Ectodermal cell (in vitro differentiated cells): ENCODE data around the gene HOXD13.

Experiments used
- H3K27ac ChIP-seq: 2 replicates; pipeline ENCODE4 v1.7.0; 2013; ENCODE audit warnings: mild to moderate bottlenecking, low read depth, low read length; ENCODE audit not compliant: insufficient read depth, poor library complexity, severe bottlenecking
- H3K27me3 ChIP-seq: 2 replicates; pipeline ENCODE4 v1.7.0; 2013; ENCODE audit warnings: mild to moderate bottlenecking, low read length; ENCODE audit not compliant: insufficient read depth, control insufficient read depth, poor library complexity, severe bottlenecking
- H3K36me3 ChIP-seq: one replicate; pipeline ENCODE4 v1.7.0; 2013; ENCODE audit warnings: low read length; ENCODE audit not compliant: control insufficient read depth, insufficient read depth
- H3K4me1 ChIP-seq: one replicate; pipeline ENCODE4 v1.7.0; 2013; ENCODE audit warnings: low read length; ENCODE audit not compliant: control insufficient read depth, insufficient read depth
- H3K4me3 ChIP-seq: 2 replicates; pipeline ENCODE4 v1.7.0; 2013; ENCODE audit warnings: low read depth, low read length, control low read depth; ENCODE audit not compliant: insufficient read depth
- H3K9me3 ChIP-seq: 2 replicates; pipeline ENCODE4 v1.7.0; 2013; ENCODE audit warnings: mild to moderate bottlenecking, low read length, moderate library complexity; ENCODE audit not compliant: control insufficient read depth
- WGBS, 2 experiments: methylation state at CpG; one replicate each; pipeline ENCODE4 v1.1.7; 2013; ENCODE audit warnings: missing lambda C conversion rate in 2 of 2; 5-methylcytosine and 5-hydroxymethylcytosine counted together

The HOXD13 gene

DNA sequence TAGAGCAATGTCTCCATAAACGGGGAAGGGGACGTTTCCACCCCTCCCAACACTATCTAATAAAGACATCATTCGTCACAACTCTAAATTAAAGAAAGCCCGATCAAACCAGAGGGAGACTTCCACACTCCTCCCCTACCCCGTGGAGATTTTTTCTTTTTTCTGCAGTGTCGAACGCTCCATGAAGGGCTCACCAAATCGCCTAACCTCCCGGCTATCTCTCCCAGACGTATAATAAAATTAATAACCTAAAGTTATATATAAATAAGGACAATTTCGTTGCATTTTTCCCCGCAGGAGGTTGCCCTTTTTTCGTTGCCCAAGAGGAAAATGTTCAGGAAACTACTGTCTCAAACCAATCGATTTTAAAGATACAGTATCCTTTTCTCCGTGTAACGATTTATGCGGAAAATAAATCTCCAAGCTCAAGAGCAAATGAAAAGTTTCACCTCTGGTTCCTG is 11.1 kb upstream of the HOXD13 start:
- Histone ChIP-seq H3K9me3 (no peaks in the 10 kb centered on the region), H3K4me3 (no peak overlapping the region), H3K4me1 (peaks cover 10% of the 10 kb centered on the region), H3K27ac (no peak overlapping the region), H3K36me3 (no peaks in the 10 kb centered on the region), H3K27me3 (peaks cover 100% of the 10 kb centered on the region)
- WGBS, 2 experiments = 6 to 7% methylated on average over 14 to 15 of the region's 17 CpGs

DNA sequence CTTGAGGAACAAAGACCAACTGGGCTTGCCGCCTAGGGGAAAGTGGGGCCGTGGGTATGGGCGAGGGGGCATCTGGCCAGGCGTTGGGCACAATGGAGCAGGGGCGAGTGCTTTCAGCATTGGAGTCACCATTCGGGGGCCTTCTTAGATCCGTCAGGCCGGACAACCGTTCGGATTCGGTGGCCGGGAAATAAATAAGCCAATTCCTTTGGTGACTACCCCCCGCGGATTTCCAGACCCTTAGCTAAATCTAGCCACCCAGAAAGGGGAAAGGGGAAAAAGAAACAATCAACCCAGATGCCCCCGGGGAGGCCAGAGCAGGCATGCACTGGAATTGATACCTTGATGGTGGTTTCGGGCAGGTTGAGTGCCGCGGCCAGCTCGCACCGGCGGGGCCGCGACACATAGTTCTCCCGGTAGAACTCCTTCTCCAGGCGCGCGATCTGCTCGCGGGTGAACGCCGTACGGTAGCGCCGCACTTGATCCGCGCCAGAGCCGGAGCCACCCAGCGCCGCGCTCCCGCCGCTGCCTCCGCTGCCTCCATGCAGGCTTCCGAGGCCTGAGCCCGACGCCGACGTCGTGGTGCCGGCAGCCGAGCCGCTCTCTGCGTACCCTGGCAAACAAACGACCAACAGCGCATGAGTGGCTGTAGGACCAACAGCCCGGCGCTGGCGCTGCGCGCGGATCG is 10.5 kb upstream of the HOXD13 start:
- Histone ChIP-seq H3K36me3 (no peaks in the 10 kb centered on the region), H3K9me3 (no peaks in the 10 kb centered on the region), H3K4me3 (no peak overlapping the region), H3K27ac (no peak overlapping the region), H3K4me1 (peaks cover 10% of the 10 kb centered on the region), H3K27me3 (peaks cover 100% of the 10 kb centered on the region)
- WGBS, 2 experiments = 1% methylated on average over 62 of the region's 62 CpGs

DNA sequence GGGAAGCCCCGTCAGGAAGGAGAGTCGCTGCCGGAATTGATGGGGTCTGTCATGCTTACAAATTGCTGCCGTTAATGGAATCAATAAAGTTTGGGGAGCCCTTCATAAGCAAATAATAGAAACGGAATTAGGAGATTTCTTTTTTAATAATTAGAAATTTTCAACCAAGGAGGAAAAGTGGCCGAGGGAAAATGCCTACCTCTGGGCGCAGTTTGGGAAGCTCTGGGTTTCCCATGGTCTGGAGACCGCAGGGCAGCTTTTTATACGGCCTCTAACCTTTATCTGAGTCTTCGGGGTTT is 10.0 kb upstream of the HOXD13 start:
- Histone ChIP-seq H3K27me3 (peaks cover 100% of the 10 kb centered on the region), H3K4me1 (peaks cover 10% of the 10 kb centered on the region), H3K27ac (no peak overlapping the region), H3K9me3 (no peaks in the 10 kb centered on the region), H3K4me3 (no peak overlapping the region), H3K36me3 (no peaks in the 10 kb centered on the region)
- 1 to 2% methylated on average over 9 to 10 of the region's 10 CpGs for WGBS, 2 experiments

DNA sequence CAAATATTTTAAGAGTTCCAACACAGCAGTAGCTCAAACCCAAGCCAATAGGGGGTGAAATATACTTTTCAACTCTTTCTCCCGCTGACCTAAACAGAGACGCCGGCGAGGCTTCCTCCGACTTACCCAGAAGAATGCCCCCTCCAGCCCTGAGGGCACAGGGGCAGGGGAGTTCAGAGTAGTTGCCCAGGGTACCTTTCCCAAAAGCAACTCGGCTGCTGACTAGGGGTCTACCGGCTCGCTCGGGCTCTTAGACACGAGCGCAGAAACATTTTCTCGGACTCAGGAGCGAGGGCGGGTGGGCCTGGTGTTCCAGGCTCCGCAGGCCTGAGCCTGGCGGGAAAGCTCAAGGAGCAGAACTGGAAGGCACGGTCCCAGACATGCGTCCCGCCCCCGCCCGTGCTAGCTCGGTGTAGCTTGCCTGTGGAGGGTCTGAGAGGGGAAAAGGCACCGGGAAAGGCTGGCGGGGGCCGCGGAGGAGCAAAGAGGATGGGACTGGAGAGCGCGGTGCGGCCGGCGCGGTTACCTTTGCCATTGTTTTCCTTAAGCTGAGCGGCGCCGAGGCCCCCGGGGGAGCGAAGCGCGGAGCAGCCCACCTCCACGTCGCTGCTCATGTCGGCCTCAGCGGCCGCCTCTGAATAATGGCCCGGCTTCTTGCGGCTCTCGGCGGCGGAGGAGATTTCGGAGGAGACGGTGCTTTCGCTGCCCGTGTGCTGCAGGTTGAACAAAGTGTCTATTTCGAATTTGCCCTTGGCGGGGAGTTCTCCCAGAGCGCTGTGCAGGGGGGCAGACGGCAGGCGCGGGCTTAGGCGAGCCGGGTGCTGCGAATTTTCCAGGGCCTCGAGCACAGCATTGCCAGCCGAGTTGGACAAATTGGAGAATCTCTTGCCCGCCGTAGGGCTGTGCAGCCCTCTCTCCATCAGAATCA is 9.4 kb upstream of the HOXD13 start:
- WGBS, 2 experiments = 1% methylated on average over 66 of the region's 66 CpGs
- Histone ChIP-seq H3K36me3 (no peaks in the 10 kb centered on the region), H3K27ac (no peak overlapping the region), H3K27me3 (peaks cover 100% of the 10 kb centered on the region), H3K4me3 (no peak overlapping the region), H3K4me1 (peaks cover 11% of the 10 kb centered on the region), H3K9me3 (no peaks in the 10 kb centered on the region)

GRCh38 chr2:176083796-176084261 is 8.7 kb upstream of the HOXD13 start, which contains the start of gene EVX2:
TSS of gene EVX2 (minus strand) at chr2:176083962. CDS start at chr2:176083776, 186 bp downstream.
- H3K27ac ChIP-seq = no peak within 1 kb of the TSS
- no peak within 1 kb of the TSS for H3K4me3 ChIP-seq
- no peaks in the 10 kb centered on the region for H3K36me3 ChIP-seq
- H3K27me3 ChIP-seq = peaks cover 100% of the 10 kb centered on the region
- 7 to 10% methylated on average over 21 to 27 of the region's 27 CpGs for WGBS, 2 experiments
- H3K4me1 ChIP-seq = peaks cover 14% of the 10 kb centered on the region
- H3K9me3 ChIP-seq = no peaks in the 10 kb centered on the region

DNA sequence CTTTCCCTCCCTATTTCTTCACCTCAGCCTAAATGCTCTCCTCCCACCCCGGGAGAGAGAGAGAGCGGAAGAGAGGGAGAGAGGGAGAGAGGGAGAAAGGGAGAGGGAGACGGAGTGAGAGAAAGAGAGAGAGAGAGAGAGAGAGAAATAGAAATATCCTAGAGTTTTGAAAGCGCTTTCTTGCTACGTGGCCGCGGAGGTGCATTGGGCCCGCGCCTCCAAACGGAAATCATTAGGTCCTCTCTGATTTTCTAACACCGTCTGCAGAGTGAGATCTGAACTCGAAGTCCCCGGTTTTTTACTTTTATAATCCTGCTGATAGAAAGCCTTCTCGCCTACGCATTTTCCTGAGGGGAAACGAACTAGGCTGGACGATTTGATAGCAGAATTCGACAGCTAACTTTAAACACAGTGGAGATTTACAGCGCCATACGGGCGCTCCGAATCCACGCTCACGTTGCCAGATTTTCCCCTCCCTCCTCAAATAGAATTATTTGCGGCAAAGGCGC is 7.9 kb upstream of the HOXD13 start:
- H3K27ac ChIP-seq = no peak overlapping the region
- no peaks in the 10 kb centered on the region for H3K36me3 ChIP-seq
- 3% methylated on average over 25 to 26 of the region's 26 CpGs for WGBS, 2 experiments
- no peaks in the 10 kb centered on the region for H3K9me3 ChIP-seq
- peaks cover 14% of the 10 kb centered on the region for H3K4me1 ChIP-seq
- peaks cover 100% of the 10 kb centered on the region for H3K27me3 ChIP-seq
- no peak overlapping the region for H3K4me3 ChIP-seq

DNA sequence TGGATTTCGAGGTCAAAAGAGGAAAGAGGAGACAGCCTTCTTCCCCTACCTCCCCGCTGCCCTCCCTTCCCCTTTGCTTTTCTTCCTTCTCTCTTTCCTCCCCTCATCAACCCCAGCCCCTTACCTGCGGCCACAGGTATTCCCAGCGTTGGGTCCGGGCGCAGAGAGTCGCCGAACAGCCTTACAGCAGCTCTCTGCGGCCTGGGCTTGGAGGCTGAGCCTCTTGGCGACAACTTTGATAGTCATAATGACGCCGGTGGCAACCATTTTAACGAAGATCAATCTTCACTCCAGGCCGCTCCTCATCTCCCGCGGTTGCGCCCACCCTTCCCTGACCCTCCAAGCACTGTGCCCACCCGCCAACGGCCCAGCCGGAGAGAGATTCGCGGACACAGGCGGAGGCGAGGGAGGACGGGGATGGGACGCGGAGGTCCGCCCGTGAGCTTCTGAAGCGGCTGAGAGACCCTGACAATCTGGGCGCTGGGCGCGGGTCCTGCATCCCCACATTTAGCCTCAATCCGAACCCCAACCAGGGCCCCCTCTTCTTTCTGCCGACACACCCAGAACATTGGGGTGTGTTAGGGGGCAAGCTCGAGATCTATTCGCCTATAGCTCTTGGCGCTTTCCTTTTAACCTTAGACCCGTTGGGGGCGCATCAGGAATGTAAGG is 7.3 kb upstream of the HOXD13 start:
- 3% methylated on average over 34 to 39 of the region's 40 CpGs for WGBS, 2 experiments
- Histone ChIP-seq H3K4me3 (no peak overlapping the region), H3K4me1 (peaks cover 14% of the 10 kb centered on the region), H3K27me3 (peaks cover 100% of the 10 kb centered on the region), H3K9me3 (no peaks in the 10 kb centered on the region), H3K27ac (no peak overlapping the region), H3K36me3 (no peaks in the 10 kb centered on the region)

GRCh38 chr2:176085861-176086771 is 6.4 kb upstream of the HOXD13 start:
- Histone ChIP-seq H3K4me3 (no peak overlapping the region), H3K9me3 (no peaks in the 10 kb centered on the region), H3K27ac (no peak overlapping the region), H3K36me3 (no peaks in the 10 kb centered on the region), H3K4me1 (peaks cover 10% of the 10 kb centered on the region), H3K27me3 (peaks cover 100% of the 10 kb centered on the region)
- WGBS, 2 experiments = 2 to 3% methylated on average over 46 of the region's 46 CpGs

GRCh38 chr2:176087330-176088047 is 5.0 kb upstream of the HOXD13 start:
- Histone ChIP-seq H3K27ac (no peak overlapping the region), H3K4me1 (peaks cover 8% of the 10 kb centered on the region), H3K36me3 (no peaks in the 10 kb centered on the region), H3K9me3 (no peaks in the 10 kb centered on the region), H3K4me3 (peak overlapping the region; percentile 28), H3K27me3 (peaks cover 100% of the 10 kb centered on the region)
- WGBS, 2 experiments = 16 to 17% methylated on average over 29 of the region's 29 CpGs
